Measurements from ENCODE around the gene INTS2.
"Not testable (repeated sequence)": the region's sequence is repeated elsewhere in the genome, so short reads cannot be mapped to it uniquely, and the experiment has no call there.

Gene INTS2

GRCh38 chr17:61927208-61928100, at the start of gene INTS2:
TSS of gene INTS2 (minus strand) at chr17:61927982. CDS start at chr17:61926644, 1,338 bp downstream.
- DNase-seq (ENCODE audit: low read depth in 1 of 2, low spot score in 1 of 2) = peak; percentile 92

- DNase-seq (ENCODE audit: low read depth in 1 of 2, low spot score in 1 of 2) = no peak
These were observed 46.3 kb upstream of the INTS2 start for GRCh38 chr17:61974115-61974514.

GRCh38 chr17:61972311-61972710, 44.5 kb upstream of the INTS2 start:
- no peak for DNase-seq (ENCODE audit: low read depth in 1 of 2, low spot score in 1 of 2)

GRCh38 chr17:61970030-61970429, 42.2 kb upstream of the INTS2 start:
- no peak for DNase-seq (ENCODE audit: low read depth in 1 of 2, low spot score in 1 of 2)

GRCh38 chr17:61968757-61969156, 41.0 kb upstream of the INTS2 start:
- DNase-seq (ENCODE audit: low read depth in 1 of 2, low spot score in 1 of 2) = no peak

GRCh38 chr17:61967729-61968128, 39.9 kb upstream of the INTS2 start:
- DNase-seq (ENCODE audit: low read depth in 1 of 2, low spot score in 1 of 2) = no peak

- DNase-seq (ENCODE audit: low read depth in 1 of 2, low spot score in 1 of 2) = no peak
These were observed 38.4 kb upstream of the INTS2 start for GRCh38 chr17:61966191-61966590.

- no peak for DNase-seq (ENCODE audit: low read depth in 1 of 2, low spot score in 1 of 2)
These were observed 27.8 kb upstream of the INTS2 start for GRCh38 chr17:61955619-61956018.

GRCh38 chr17:61947367-61948078, 19.7 kb upstream of the INTS2 start:
- DNase-seq (ENCODE audit: low read depth in 1 of 2, low spot score in 1 of 2) = no peak

- DNase-seq (ENCODE audit: low read depth in 1 of 2, low spot score in 1 of 2) = no peak
These were observed 18.6 kb upstream of the INTS2 start for GRCh38 chr17:61946359-61946758.

GRCh38 chr17:61943117-61943516, 15.3 kb upstream of the INTS2 start:
- no peak for DNase-seq (ENCODE audit: low read depth in 1 of 2, low spot score in 1 of 2)

GRCh38 chr17:61942085-61942484, 14.3 kb upstream of the INTS2 start:
- DNase-seq (ENCODE audit: low read depth in 1 of 2, low spot score in 1 of 2) = no peak

GRCh38 chr17:61928101-61928436, 287 bp upstream of the INTS2 start:
- DNase-seq (ENCODE audit: low read depth in 1 of 2, low spot score in 1 of 2) = no peak

- DNase-seq (ENCODE audit: low read depth in 1 of 2, low spot score in 1 of 2) = no peak
These were observed 965 bp downstream of the INTS2 start for GRCh38 chr17:61926826-61927207.

GRCh38 chr17:61915162-61915561, 12.6 kb downstream of the INTS2 start:
- not testable (repeated sequence) for DNase-seq (ENCODE audit: low read depth in 1 of 2, low spot score in 1 of 2)

GRCh38 chr17:61908292-61909037, 19.3 kb downstream of the INTS2 start:
- no peak for DNase-seq (ENCODE audit: low read depth in 1 of 2, low spot score in 1 of 2)

- no peak for DNase-seq (ENCODE audit: low read depth in 1 of 2, low spot score in 1 of 2)
These were observed 20.4 kb downstream of the INTS2 start for GRCh38 chr17:61907361-61907760.

GRCh38 chr17:61904094-61904710, 23.6 kb downstream of the INTS2 start:
- no peak for DNase-seq (ENCODE audit: low read depth in 1 of 2, low spot score in 1 of 2)

GRCh38 chr17:61903251-61903650, 24.5 kb downstream of the INTS2 start:
- no peak for DNase-seq (ENCODE audit: low read depth in 1 of 2, low spot score in 1 of 2)

GRCh38 chr17:61897548-61898180, 30.1 kb downstream of the INTS2 start:
- DNase-seq (ENCODE audit: low read depth in 1 of 2, low spot score in 1 of 2) = no peak

- DNase-seq (ENCODE audit: low read depth in 1 of 2, low spot score in 1 of 2) = no peak
These were observed 32.4 kb downstream of the INTS2 start for GRCh38 chr17:61895391-61895790.

All from stimulated activated CD4-positive, alpha-beta T cell treated with anti-CD3 and anti-CD28 coated beads, Interleukin-15, amount 100 ng/mL, for 1 hour (primary cell).